SK-N-SH treated with all-trans-retinoic acid at 6 μM for 48 hours (cell line): ENCODE results near the gene FNDC7.

Source experiments
- ATAC-seq: fragments of 200-7000 bp; cut with Tn5 transposase; 3 replicates; pipeline ENCODE4 v1.9.1; 2020; ENCODE audit warnings: mild to moderate bottlenecking, moderate library complexity
- ARNTL ChIP-seq: fragments of 450-650 bp; formaldehyde crosslinking; IDR thresholded peaks from 2 replicates; pipeline ENCODE4 v1.5.0; 2020; ENCODE audit warnings: low read depth, mild to moderate bottlenecking, moderate library complexity, borderline replicate concordance
- CSDC2 ChIP-seq: fragments of 250-450 bp; sonication (Bioruptor Pico); IDR thresholded peaks from 2 replicates; pipeline ENCODE4 v1.5.0; 2020; ENCODE audit warnings: mild to moderate bottlenecking, moderate library complexity
- GLIS3 ChIP-seq: fragments of 250-450 bp; sonication (Bioruptor Pico); IDR thresholded peaks from 2 replicates; pipeline ENCODE4 v1.5.0; 2020; ENCODE audit warnings: mild to moderate bottlenecking, moderate library complexity
- OSR1 ChIP-seq: fragments of 250-450 bp; sonication (Bioruptor Pico); IDR thresholded peaks from 2 replicates; pipeline ENCODE4 v1.8.0; 2022; ENCODE audit warnings: moderate library complexity, mild to moderate bottlenecking, inconsistent platforms
- PPARA ChIP-seq: fragments of 250-450 bp; sonication (Bioruptor Pico); IDR thresholded peaks from 2 replicates; pipeline ENCODE4 v1.5.0; 2020; ENCODE audit warnings: mild to moderate bottlenecking, borderline replicate concordance
- RARB ChIP-seq: fragments of 250-450 bp; sonication (Bioruptor Pico); IDR thresholded peaks from 2 replicates; pipeline ENCODE4 v1.8.0; 2021; ENCODE audit warnings: mild to moderate bottlenecking, moderate library complexity
- SNAI2 ChIP-seq: fragments of 250-450 bp; sonication (Bioruptor Pico); IDR thresholded peaks from 2 replicates; pipeline ENCODE4 v1.5.0; 2020; ENCODE audit warnings: mild to moderate bottlenecking, moderate library complexity
- TCF4 ChIP-seq: fragments of 250-450 bp; sonication (Bioruptor Pico); IDR thresholded peaks from 2 replicates; pipeline ENCODE4 v1.8.0; 2021; ENCODE audit warnings: mild to moderate bottlenecking, moderate library complexity, borderline replicate concordance
- ZC3H10 ChIP-seq: fragments of 250-450 bp; sonication (Bioruptor Pico); IDR thresholded peaks from 2 replicates; pipeline ENCODE4 v1.5.1; 2021; ENCODE audit warnings: mild to moderate bottlenecking, moderate library complexity
- ZNF565 ChIP-seq: fragments of 450-650 bp; formaldehyde crosslinking; conservative IDR thresholded peaks from 2 replicates; pipeline ENCODE4 v1.5.0; 2020; ENCODE audit warnings: low read depth, mild to moderate bottlenecking, moderate library complexity
- ZNF70 ChIP-seq: fragments of 450-650 bp; formaldehyde crosslinking; IDR thresholded peaks from 2 replicates; pipeline ENCODE4 v1.5.0; 2020; ENCODE audit warnings: mild to moderate bottlenecking, moderate library complexity
- ZNF8 ChIP-seq: fragments of 450-650 bp; formaldehyde crosslinking; IDR thresholded peaks from 2 replicates; pipeline ENCODE4 v1.5.0; 2020; ENCODE audit warnings: mild to moderate bottlenecking, moderate library complexity
- TF ChIP-seq, protein P1 (sequence below): fragments of 250-450 bp; sonication (Bioruptor Pico); IDR thresholded peaks from 2 replicates; pipeline ENCODE4 v1.5.1; 2021; ENCODE audit warnings: mild to moderate bottlenecking, moderate library complexity
- TF ChIP-seq, protein P2 (sequence below): fragments of 250-450 bp; sonication (Bioruptor Pico); IDR thresholded peaks from 2 replicates; pipeline ENCODE4 v1.5.1; 2020; ENCODE audit warnings: low read depth, mild to moderate bottlenecking, moderate library complexity
- TF ChIP-seq, protein P3 (sequence below): fragments of 250-450 bp; sonication (Bioruptor Pico); IDR thresholded peaks from 2 replicates; pipeline ENCODE4 v1.8.0; 2021; ENCODE audit warnings: low read depth, mild to moderate bottlenecking, moderate library complexity, borderline replicate concordance
- TF ChIP-seq, protein P4 (sequence below): fragments of 250-450 bp; sonication (Bioruptor Pico); IDR thresholded peaks from 2 replicates; pipeline ENCODE4 v1.8.0; 2020; ENCODE audit warnings: mild to moderate bottlenecking, moderate library complexity, borderline replicate concordance
- TF ChIP-seq, protein P5 (sequence below): fragments of 250-450 bp; sonication (Bioruptor Pico); IDR thresholded peaks from 2 replicates; pipeline ENCODE4 v1.5.0; 2020; ENCODE audit warnings: mild to moderate bottlenecking, moderate library complexity

Gene FNDC7, protein sequence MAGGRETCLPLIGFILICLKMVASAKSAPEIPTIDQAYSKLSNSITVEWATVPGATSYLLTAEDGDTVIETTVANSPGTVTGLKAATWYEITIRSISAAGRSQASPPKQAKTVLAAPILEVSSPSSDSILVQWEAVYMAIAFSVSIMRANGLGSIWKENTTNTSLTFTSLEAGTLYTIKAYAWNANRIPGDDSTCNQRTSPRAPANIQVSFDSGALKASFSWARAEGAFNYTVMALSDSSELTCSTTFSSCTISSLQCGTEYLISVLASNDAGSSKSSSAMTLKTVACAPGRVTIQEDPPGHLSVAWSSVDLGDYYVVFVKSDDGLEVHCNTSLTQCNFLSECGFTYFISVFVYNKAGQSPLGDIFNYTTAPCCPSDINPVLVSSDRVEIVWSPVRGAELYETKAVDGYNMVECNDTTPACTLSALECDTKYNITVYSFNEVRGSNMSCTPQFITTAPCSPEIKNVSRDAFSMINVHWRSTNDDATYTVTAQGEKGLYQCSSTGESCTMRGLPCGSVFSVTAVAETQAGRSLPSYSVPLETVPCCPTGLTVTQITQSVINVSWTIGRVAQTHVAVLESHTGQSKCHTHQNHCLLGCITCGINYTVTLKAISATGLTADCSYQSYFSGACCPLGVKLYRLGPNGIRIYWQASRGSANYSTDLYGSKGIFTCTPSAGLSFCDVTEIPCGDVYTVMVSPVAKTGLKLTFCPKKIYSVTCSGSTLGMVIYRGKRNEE

DNA sequence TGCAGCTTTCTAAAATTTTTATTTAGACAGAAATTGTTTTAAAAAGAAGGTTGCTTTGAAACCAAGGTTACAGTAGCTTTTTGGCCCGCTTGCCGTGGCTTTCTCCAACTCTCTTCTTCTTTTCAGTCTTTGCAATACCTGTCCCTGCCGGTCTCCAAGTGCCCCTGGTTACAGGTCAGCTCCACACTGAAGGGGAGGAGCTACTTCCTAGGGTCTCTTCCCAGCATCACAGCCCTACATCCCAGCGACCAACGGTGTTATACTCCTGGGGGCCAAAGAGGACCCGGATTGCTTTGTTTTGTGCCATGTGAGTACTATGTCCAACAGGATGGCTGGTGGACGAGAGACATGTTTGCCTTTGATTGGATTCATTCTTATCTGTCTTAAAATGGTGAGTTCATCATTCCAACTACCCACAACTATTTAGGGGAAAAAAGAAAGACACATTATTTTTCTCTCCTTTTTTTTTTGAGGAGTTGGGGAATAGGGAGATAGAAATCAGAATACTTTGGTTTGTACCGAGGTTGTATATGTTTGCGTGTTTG lies at the start of gene FNDC7:
TSS of gene FNDC7 (plus strand) at position 303 of the 545 bp plus-strand sequence. CDS start at position 329, 26 bp downstream.
- no peak for ATAC-seq
- no peak for TF ChIP-seq GLIS3 (CRISPR knock-in tag)
- TF ChIP-seq ZNF70 (CRISPR knock-in tag) = no peak
- TF ChIP-seq, protein P1, sequence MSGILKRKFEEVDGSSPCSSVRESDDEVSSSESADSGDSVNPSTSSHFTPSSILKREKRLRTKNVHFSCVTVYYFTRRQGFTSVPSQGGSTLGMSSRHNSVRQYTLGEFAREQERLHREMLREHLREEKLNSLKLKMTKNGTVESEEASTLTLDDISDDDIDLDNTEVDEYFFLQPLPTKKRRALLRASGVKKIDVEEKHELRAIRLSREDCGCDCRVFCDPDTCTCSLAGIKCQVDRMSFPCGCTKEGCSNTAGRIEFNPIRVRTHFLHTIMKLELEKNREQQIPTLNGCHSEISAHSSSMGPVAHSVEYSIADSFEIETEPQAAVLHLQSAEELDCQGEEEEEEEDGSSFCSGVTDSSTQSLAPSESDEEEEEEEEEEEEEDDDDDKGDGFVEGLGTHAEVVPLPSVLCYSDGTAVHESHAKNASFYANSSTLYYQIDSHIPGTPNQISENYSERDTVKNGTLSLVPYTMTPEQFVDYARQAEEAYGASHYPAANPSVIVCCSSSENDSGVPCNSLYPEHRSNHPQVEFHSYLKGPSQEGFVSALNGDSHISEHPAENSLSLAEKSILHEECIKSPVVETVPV = no peak
- TF ChIP-seq, protein P2, sequence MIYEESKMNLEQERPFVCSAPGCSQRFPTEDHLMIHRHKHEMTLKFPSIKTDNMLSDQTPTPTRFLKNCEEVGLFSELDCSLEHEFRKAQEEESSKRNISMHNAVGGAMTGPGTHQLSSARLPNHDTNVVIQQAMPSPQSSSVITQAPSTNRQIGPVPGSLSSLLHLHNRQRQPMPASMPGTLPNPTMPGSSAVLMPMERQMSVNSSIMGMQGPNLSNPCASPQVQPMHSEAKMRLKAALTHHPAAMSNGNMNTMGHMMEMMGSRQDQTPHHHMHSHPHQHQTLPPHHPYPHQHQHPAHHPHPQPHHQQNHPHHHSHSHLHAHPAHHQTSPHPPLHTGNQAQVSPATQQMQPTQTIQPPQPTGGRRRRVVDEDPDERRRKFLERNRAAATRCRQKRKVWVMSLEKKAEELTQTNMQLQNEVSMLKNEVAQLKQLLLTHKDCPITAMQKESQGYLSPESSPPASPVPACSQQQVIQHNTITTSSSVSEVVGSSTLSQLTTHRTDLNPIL = no peak
- TF ChIP-seq ZNF8 (CRISPR knock-in tag) = no peak
- no peak for TF ChIP-seq ZNF565 (CRISPR knock-in tag)
- TF ChIP-seq RARB (CRISPR knock-in tag) = no peak
- TF ChIP-seq PPARA = no peak
- TF ChIP-seq, protein P3, sequence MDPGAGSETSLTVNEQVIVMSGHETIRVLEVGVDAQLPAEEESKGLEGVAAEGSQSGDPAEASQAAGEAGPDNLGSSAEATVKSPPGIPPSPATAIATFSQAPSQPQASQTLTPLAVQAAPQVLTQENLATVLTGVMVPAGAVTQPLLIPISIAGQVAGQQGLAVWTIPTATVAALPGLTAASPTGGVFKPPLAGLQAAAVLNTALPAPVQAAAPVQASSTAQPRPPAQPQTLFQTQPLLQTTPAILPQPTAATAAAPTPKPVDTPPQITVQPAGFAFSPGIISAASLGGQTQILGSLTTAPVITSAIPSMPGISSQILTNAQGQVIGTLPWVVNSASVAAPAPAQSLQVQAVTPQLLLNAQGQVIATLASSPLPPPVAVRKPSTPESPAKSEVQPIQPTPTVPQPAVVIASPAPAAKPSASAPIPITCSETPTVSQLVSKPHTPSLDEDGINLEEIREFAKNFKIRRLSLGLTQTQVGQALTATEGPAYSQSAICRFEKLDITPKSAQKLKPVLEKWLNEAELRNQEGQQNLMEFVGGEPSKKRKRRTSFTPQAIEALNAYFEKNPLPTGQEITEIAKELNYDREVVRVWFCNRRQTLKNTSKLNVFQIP (CRISPR knock-in tag) = no peak

DNA sequence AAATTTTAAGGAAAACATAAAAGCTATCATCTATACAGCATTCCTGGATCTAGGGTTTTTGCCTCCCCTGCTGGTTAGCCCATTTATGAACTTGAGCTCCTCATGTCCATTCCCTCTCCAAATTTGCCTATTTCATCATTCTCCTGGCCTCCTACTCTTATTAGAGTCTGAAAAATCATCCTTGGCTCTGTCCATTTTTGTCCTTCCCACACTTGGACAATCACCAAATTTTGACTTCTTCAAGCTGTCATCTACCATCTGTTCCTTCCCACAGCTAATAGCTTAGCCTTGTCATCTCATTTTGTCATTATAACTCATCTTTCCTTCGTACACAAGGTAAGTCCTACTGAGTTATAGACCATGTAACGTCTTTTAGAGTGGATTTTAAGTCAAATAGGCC lies 49.6 kb upstream of the FNDC7 start:
- TF ChIP-seq, protein P1 = no peak
- TF ChIP-seq TCF4 (CRISPR knock-in tag) (no peak), ARNTL (CRISPR knock-in tag) (no peak), ZNF8 (CRISPR knock-in tag) (no peak), SNAI2 (CRISPR knock-in tag) (no peak), OSR1 (CRISPR knock-in tag) (no peak), CSDC2 (CRISPR knock-in tag) (no peak), GLIS3 (CRISPR knock-in tag) (no peak), PPARA (no peak), RARB (CRISPR knock-in tag) (no peak), ZNF70 (CRISPR knock-in tag) (no peak), ZNF565 (CRISPR knock-in tag) (no peak), ZC3H10 (no peak)
- TF ChIP-seq, protein P4, sequence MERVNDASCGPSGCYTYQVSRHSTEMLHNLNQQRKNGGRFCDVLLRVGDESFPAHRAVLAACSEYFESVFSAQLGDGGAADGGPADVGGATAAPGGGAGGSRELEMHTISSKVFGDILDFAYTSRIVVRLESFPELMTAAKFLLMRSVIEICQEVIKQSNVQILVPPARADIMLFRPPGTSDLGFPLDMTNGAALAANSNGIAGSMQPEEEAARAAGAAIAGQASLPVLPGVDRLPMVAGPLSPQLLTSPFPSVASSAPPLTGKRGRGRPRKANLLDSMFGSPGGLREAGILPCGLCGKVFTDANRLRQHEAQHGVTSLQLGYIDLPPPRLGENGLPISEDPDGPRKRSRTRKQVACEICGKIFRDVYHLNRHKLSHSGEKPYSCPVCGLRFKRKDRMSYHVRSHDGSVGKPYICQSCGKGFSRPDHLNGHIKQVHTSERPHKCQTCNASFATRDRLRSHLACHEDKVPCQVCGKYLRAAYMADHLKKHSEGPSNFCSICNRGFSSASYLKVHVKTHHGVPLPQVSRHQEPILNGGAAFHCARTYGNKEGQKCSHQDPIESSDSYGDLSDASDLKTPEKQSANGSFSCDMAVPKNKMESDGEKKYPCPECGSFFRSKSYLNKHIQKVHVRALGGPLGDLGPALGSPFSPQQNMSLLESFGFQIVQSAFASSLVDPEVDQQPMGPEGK (CRISPR knock-in tag) = no peak
- TF ChIP-seq, protein P5, sequence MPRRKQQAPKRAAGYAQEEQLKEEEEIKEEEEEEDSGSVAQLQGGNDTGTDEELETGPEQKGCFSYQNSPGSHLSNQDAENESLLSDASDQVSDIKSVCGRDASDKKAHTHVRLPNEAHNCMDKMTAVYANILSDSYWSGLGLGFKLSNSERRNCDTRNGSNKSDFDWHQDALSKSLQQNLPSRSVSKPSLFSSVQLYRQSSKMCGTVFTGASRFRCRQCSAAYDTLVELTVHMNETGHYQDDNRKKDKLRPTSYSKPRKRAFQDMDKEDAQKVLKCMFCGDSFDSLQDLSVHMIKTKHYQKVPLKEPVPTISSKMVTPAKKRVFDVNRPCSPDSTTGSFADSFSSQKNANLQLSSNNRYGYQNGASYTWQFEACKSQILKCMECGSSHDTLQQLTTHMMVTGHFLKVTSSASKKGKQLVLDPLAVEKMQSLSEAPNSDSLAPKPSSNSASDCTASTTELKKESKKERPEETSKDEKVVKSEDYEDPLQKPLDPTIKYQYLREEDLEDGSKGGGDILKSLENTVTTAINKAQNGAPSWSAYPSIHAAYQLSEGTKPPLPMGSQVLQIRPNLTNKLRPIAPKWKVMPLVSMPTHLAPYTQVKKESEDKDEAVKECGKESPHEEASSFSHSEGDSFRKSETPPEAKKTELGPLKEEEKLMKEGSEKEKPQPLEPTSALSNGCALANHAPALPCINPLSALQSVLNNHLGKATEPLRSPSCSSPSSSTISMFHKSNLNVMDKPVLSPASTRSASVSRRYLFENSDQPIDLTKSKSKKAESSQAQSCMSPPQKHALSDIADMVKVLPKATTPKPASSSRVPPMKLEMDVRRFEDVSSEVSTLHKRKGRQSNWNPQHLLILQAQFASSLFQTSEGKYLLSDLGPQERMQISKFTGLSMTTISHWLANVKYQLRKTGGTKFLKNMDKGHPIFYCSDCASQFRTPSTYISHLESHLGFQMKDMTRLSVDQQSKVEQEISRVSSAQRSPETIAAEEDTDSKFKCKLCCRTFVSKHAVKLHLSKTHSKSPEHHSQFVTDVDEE = no peak
- TF ChIP-seq, protein P3 (CRISPR knock-in tag) = no peak
- ATAC-seq = no peak
